ENCODE data around the gene SSBP3.

- TF ChIP-seq, protein P1, sequence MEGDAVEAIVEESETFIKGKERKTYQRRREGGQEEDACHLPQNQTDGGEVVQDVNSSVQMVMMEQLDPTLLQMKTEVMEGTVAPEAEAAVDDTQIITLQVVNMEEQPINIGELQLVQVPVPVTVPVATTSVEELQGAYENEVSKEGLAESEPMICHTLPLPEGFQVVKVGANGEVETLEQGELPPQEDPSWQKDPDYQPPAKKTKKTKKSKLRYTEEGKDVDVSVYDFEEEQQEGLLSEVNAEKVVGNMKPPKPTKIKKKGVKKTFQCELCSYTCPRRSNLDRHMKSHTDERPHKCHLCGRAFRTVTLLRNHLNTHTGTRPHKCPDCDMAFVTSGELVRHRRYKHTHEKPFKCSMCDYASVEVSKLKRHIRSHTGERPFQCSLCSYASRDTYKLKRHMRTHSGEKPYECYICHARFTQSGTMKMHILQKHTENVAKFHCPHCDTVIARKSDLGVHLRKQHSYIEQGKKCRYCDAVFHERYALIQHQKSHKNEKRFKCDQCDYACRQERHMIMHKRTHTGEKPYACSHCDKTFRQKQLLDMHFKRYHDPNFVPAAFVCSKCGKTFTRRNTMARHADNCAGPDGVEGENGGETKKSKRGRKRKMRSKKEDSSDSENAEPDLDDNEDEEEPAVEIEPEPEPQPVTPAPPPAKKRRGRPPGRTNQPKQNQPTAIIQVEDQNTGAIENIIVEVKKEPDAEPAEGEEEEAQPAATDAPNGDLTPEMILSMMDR (IDR thresholded peaks at IDR 0.05) = no peak
- TF ChIP-seq POLR2A (IDR thresholded peaks at IDR 0.05) = no peak
Measured at GRCh38 chr1:54180701-54181360, 225.4 kb downstream of the SSBP3 start.
